ENCODE measurements around the gene GJB2.
"Not testable (repeated sequence)": the region's sequence is repeated elsewhere in the genome, so short reads cannot be mapped to it uniquely, and the experiment has no call there.

Gene GJB2

GRCh38 chr13:20161951-20162300 is 30.8 kb downstream of the GJB2 start:
- DNase-seq: no peak

GRCh38 chr13:20161275-20161950 is 31.3 kb downstream of the GJB2 start:
- no peak for DNase-seq

DNA sequence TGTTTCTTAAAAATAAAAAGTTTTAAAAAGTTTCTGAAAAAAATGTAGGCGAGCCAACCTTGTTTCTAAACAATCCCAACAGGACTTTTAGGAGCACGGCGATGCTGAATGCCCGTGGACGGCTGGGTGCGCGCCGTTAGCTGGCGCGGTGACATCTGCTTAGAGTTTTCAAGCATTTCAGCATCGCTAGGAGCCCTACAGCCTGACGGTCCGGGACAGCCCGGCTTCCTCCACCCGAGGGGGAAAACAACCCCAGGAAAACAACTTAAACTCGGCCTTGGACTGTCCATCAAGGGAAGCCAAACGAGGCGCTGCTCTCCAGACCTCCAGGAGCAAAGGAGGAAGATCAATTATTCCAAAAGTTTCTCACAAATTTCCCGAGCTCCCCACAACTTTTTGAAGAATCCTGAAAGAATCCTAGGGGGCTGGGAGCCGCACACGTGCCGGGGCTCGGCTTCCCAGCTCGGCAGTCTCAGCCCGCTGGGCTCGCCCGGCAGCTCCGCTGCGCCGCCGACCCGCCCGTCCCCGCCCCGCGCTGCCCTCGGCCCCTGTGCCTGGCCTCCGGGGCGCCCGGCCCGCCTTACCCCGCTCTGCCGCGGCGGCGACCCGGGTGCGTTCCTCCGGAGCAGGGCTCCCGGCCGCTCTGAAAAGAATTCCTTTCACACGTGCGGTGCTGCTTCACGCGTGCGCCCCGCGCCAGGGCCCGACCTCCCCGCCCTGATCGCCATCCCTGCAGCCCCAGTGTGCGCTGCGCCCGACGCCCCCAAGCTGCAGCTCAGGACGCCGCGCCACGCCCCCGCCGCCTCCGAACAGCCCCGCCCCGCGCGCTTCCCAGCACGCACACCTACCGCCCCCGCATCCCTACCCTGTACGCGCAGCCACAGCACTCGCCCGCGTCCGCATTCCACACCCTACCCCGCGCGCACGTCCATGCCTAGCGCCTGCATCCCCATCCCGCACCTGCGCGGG is 32.1 kb downstream of the GJB2 start, which contains the start of gene GJA3:
TSS of gene GJA3 (minus strand) at position 747 of the 969 bp plus-strand sequence. CDS start 17,764 bp downstream, outside the sequence.
- DNase-seq: no peak

- DNase-seq: no peak
Measured at GRCh38 chr13:20159646-20160305, 33.0 kb downstream of the GJB2 start.

GRCh38 chr13:20157151-20157796 is 35.5 kb downstream of the GJB2 start:
- DNase-seq: no peak

DNA sequence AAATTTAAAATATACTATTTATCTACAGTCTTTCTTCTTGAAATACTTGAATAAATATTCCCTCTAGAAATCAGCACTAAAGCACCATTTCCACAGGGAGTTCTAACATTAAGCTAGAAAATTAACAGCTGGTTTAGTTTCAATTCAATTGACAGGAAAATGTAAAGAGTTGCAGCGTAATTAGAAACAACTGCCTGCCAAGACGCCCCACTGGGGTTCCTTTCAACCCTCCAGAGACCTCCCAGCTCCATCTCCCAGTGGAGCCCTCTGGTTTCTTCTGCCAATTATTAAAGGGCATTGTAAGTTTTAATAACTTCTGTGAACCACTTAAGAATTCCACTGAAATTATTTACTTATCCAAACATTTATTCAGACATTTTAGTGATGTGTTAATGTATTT is 36.0 kb downstream of the GJB2 start:
- no peak for DNase-seq

DNA sequence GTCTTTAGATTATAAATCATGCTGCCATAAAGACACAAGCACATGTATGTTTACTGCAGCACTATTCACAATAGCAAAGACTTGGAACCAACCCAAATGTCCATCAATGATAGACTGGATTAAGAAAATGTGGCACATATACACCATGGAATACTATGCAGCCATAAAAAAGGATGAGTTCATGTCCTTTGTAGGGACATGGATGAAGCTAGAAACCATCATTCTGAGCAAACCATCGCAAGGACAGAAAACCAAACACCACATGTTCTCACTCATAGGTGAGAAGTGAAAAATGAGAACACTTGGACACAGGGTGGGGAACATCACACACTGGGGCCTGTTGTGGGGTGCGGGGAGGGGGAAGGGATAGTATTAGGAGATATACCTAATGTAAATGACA is 39.4 kb downstream of the GJB2 start:
- DNase-seq: not testable (repeated sequence)

DNA sequence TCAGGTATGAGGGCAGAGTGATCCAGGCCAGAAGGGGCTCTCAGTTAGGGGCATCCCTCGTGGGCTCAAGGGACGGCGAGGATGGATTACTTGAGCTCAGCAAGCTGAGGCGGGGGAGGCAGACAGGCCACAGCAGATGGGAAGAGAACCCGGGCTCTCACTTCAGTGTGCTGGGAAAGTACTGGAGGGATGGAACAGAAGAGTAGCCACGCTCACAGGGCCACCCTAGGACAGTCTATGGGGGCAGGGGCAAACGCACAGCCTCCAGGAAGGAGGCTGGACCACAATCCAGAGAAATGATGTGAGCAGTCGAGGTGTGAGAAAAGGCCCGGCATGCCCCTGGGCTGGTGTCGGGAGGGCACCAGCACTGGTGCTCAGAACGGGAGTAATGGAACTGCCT is 41.1 kb downstream of the GJB2 start:
- DNase-seq: no peak

GRCh38 chr13:20151016-20151415 is 41.7 kb downstream of the GJB2 start:
- DNase-seq: no peak

DNA sequence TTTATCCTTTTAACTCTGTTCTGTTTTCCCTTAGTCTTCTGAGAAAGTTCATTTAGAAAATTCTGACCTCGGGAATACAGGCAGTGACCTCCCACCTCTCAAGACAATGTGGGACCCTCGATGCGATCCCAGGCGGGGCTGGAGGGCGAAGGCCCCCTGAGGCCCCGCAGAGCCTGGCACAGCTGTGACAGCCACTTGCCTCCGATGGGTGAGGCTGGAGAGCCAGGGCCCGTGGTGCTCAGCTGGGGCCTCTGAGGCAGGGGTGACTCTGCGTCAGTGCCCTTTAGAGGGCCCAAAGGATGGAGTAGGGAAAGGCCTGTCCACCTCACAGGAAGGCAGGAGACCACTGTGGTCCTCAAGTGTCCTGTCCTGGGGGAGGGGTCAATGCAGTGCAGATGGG is 42.2 kb downstream of the GJB2 start:
- DNase-seq: no peak

- no peak for DNase-seq
Measured at GRCh38 chr13:20149762-20150161, 43.0 kb downstream of the GJB2 start.

DNA sequence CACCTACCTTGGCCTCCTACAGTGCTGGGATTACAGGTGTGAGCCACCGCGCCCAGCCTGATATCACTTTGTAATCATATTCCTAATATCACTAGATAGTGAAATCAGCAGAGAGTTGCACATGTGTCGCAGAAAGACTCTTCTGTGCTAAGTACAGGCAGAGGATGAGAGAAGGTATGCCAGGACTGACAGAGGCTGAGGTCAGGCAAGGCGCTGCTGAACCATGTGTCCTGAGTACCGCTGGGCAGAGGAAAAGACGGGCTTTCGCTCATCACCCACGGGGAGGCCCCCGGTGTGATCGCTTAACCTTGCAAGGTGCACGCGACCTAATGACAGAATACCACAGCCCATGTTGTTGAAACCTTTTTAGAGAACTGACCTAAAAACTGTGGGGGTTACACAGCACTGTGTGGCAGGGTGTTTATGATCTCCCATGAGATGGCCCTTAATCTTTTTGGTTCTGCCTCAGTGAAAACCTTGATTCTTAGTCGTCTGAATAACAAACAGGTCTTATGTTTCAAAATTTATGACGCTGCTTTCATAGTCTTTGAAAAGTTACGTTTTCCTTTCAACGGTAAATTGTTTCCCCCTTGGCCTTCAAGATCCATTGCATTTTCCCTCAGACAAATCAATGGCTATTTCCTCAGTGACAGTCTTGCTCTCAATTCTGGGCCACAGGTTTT is 44.1 kb downstream of the GJB2 start:
- no peak for DNase-seq

DNA sequence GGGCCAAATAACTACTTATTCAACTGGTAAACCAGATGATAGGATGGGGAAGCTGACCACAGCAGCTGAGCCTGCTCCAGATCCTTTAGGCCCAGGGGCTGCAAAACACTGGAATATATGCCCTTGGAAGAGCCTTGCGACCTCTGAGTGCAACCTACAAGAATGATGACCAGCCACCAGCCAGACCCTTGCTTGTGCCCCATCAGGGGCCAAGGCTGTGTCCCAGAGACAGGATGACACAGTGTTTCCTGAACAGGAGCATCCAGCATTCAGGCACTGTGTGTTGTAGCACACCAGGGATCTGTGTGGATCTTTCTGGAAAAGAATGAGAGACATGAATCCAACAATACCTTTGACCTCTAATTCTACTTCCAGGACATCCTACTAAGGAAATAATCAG is 46.4 kb downstream of the GJB2 start:
- DNase-seq: no peak

- no peak for DNase-seq
Measured at GRCh38 chr13:20145521-20145920, 47.2 kb downstream of the GJB2 start.

DNA sequence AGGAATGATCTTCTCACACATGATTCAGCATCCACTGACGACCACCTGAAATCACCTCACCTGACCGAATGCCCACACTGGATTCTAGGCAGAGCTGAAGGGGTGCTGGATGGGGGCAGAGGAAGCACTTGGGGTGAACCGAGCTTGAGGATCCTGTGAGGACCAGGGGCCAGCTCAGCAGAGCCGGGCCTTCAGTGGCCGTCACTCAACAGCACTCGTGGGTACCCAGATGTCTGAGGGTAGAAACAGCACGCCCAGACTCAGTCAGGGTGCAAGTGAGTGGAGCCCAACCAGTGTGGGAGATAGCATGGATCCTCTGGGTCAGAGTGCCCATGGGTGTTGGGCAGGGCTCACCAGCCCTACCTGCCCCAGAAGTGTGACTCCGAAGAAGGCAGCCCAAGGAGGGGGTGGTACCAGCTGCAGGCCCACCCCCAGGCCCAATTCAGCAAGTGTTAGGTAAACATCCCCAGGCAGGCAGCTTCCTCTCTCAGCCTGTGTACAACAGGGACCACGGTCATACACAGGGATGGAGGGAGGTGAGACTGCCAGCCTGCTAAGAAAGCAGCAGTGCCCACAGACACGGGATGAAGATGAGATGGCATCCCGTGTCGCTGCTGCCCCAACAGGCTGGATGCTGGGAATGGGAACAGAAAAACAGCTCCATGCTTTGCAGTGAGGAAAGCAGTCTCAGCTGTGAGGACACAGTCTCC is 48.4 kb downstream of the GJB2 start:
- no peak for DNase-seq

DNA sequence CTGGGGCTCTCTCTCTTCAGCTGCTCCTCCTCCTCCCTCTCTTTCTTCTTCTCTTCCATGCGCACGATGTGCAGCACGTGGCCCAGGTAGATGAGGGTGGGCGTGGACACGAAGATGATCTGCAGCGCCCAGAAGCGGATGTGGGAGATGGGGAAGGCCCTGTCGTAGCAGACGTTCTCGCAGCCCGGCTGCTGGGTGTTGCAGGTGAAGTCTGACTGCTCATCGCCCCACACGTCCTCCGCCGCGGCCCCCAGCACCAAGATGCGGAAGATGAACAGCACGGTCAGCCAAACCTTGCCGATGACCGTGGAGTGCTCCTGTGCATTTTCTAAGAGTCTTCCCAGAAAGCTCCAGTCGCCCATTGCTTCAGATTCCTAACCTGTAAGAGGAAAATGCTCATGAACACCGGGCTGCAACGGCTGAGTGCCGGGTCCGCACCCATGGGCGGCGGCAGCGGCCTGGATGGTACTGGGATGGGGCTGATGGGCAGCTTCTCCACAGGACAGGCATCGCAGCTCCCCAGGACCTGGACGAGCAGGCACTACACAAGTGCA is 49.7 kb downstream of the GJB2 start:
- DNase-seq: no peak

DNA sequence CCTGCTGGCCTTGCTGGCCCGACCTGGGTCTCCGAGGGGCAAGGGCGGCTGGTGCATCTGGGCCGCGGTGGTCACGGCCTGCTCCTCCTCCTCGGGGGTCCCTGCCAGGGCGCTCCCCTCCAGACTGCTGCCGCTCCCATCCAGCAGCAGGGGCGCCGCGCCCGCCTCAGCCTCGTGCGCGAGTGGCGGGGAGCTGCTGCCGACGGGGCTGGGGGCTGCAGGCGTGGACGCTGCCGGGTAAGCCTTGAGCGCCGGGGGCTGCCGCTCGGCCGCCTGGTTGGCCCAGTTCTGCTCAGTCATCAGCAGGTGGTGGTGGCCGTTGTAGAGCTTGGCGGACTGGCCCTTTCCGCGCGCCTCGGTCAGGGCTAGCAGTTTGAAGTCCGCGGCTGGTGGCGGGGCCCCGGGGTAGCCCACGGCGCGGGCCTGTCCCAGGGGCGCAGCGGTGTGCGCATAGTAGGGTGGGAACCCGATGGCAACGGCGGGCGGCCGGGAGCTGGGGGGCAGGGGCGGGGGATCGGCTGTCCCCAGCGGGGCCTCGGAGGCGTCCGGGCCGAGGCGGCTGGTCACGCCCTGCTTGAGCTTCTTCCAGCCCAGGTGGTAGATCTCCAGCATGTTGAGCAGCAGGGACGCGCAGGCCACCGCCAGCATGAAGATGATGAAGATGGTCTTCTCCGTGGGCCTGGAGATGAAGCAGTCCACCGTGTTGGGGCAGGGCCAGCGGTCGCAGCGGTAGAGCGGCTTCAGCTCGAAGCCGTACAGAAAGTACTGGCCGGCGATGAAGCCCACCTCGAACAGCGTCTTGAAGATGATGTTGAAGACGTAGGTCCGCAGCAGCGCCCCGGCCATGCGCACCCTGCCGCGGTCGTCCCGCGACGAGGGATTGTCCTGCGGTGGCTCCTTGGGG is 50.5 kb downstream of the GJB2 start:
- no peak for DNase-seq

- DNase-seq: no peak
Measured at GRCh38 chr13:20141238-20142022, 51.3 kb downstream of the GJB2 start.

DNA sequence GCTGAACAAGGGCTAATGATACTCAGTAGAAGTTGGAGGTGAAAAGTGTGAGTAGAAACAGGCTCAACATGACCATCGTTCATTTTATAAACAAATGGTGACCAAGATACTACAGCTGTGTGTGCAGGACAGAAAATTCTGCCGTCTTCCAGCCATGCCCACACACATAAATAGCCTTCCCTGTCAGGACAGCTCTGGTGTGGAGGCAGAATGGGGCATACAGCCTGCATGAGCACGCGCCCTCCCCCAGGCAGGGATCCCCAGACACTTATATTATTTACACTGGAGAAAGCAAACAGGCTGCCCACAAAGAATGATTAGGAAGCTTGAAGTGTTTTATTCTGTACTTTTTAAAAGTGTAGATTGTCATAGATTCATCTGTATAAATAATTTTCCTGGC is 52.3 kb downstream of the GJB2 start:
- no peak for DNase-seq

- DNase-seq: no peak
Measured at GRCh38 chr13:20137875-20138274, 54.9 kb downstream of the GJB2 start.

All from NCI-H510A treated with DMSO at 0.1 percent for 48 hours (cell line).